GM21717 (cell line): ENCODE results near the gene MRC2.

Source experiments
- ATAC-seq: cut with Tn5 transposase; IDR thresholded peaks from one replicate; pipeline ENCODE4 v1.9.1; 2021; ENCODE audit warnings: mild to moderate bottlenecking, moderate library complexity; ENCODE audit not compliant: unreplicated experiment

Gene MRC2

GRCh38 chr17:62631086-62631935 lies 3.8 kb downstream of the MRC2 start:
- ATAC-seq, result no peak

- no peak for ATAC-seq
These were observed 4.8 kb downstream of the MRC2 start for GRCh38 chr17:62631936-62632924.

GRCh38 chr17:62637809-62638208 lies 10.3 kb downstream of the MRC2 start:
- ATAC-seq, result no peak

- no peak for ATAC-seq
These were observed 13.7 kb downstream of the MRC2 start for GRCh38 chr17:62641153-62641552.

GRCh38 chr17:62641951-62642350 lies 14.5 kb downstream of the MRC2 start:
- no peak for ATAC-seq

- no peak for ATAC-seq
These were observed 16.0 kb downstream of the MRC2 start for GRCh38 chr17:62643496-62643895.

- ATAC-seq, result no peak
These were observed 17.2 kb downstream of the MRC2 start for GRCh38 chr17:62644487-62645173.

- ATAC-seq, result no peak
These were observed 20.9 kb downstream of the MRC2 start for GRCh38 chr17:62648251-62648955.

- no peak for ATAC-seq
These were observed 21.5 kb downstream of the MRC2 start for GRCh38 chr17:62648956-62649294.

GRCh38 chr17:62649570-62649969 lies 22.1 kb downstream of the MRC2 start:
- no peak for ATAC-seq

GRCh38 chr17:62650587-62650986 lies 23.1 kb downstream of the MRC2 start:
- no peak for ATAC-seq

- no peak for ATAC-seq
These were observed 25.0 kb downstream of the MRC2 start for GRCh38 chr17:62652251-62653001.

- ATAC-seq, result peak; percentile 89
These were observed 25.7 kb downstream of the MRC2 start for GRCh38 chr17:62653002-62653825.

GRCh38 chr17:62653826-62654761 lies 26.6 kb downstream of the MRC2 start:
- ATAC-seq, result no peak

GRCh38 chr17:62655656-62656055 lies 28.2 kb downstream of the MRC2 start:
- no peak for ATAC-seq

- no peak for ATAC-seq
These were observed 29.0 kb downstream of the MRC2 start for GRCh38 chr17:62656446-62656845.

- ATAC-seq, result no peak
These were observed 29.7 kb downstream of the MRC2 start for GRCh38 chr17:62657145-62657665.

GRCh38 chr17:62657690-62658089 lies 30.2 kb downstream of the MRC2 start:
- ATAC-seq, result no peak
